WTC11 (cell line): ENCODE data around the gene CARMIL1. TPM values are rescaled to one million over a fixed set of nuclear protein-coding genes. Genes with fewer than 3 reads are reported as not detected.

ENCODE experiments used
- ATAC-seq: fragments of 200-7000 bp; cut with Tn5 transposase; 2 replicates; pipeline ENCODE4 v1.10.0; 2021; ENCODE audit warnings: mild to moderate bottlenecking, moderate library complexity
- CTCF ChIA-PET: fragments of 300-600 bp; sonication (Branson Sonifier 250); formaldehyde crosslinking; loops from one replicate; lab custom pipeline; 2021; ENCODE audit warnings: antibody characterized with exemption; lab: Charles Lee
- POLR2A ChIA-PET: fragments of 350-600 bp; sonication (Branson Sonifier 250); formaldehyde crosslinking; loops from one replicate; lab custom pipeline; 2021; ENCODE audit warnings: antibody characterized with exemption; lab: Charles Lee
- DNase-seq: peaks from one replicate; pipeline ENCODE4 v3.0.0; 2021; ENCODE audit warnings: low spot score
- H3K27ac Mint-ChIP-seq: 2 replicates; pipeline ENCODE4 v1.8.0; 2021; ENCODE audit warnings: mixed read lengths
- H3K27me3 Mint-ChIP-seq: 2 replicates; pipeline ENCODE4 v1.8.0; 2021; ENCODE audit warnings: low read depth, mild to moderate bottlenecking, moderate library complexity, mixed read lengths
- H3K36me3 Mint-ChIP-seq: 2 replicates; pipeline ENCODE4 v1.8.0; 2021; ENCODE audit warnings: mixed read lengths
- H3K4me1 Mint-ChIP-seq: 2 replicates; pipeline ENCODE4 v1.8.0; 2022; ENCODE audit warnings: mixed read lengths
- H3K4me3 Mint-ChIP-seq: 2 replicates; pipeline ENCODE4 v1.8.0; 2021; ENCODE audit warnings: mild to moderate bottlenecking, moderate library complexity, mixed read lengths
- H3K9me3 Mint-ChIP-seq: 2 replicates; pipeline ENCODE4 v1.8.0; 2021; ENCODE audit warnings: mixed read lengths
- ATF3 ChIP-seq: sonication (generic); formaldehyde crosslinking; conservative IDR thresholded peaks from 2 replicates; pipeline ENCODE4 v1.8.1; 2022; ENCODE audit warnings: mild to moderate bottlenecking, missing genetic modification reagents
- CREB1 ChIP-seq: sonication (generic); formaldehyde crosslinking; IDR thresholded peaks from 2 replicates; pipeline ENCODE4 v1.8.0; 2023; ENCODE audit warnings: mild to moderate bottlenecking, missing genetic modification reagents
- CREM ChIP-seq: sonication (generic); formaldehyde crosslinking; IDR thresholded peaks from 2 replicates; pipeline ENCODE4 v1.8.1; 2022; ENCODE audit warnings: mild to moderate bottlenecking, missing genetic modification reagents, moderate library complexity
- E2F5 ChIP-seq: sonication (generic); formaldehyde crosslinking; IDR thresholded peaks from 2 replicates; pipeline ENCODE4 v1.8.1; 2022; ENCODE audit warnings: mild to moderate bottlenecking, moderate library complexity, missing genetic modification reagents
- ERG ChIP-seq: fragments of 250-450 bp; sonication (Bioruptor Pico); IDR thresholded peaks from 2 replicates; pipeline ENCODE4 v1.8.0; 2021; ENCODE audit warnings: mild to moderate bottlenecking
- FOXK1 ChIP-seq: sonication (generic); formaldehyde crosslinking; IDR thresholded peaks from 2 replicates; pipeline ENCODE4 v1.8.0; 2022; ENCODE audit warnings: mild to moderate bottlenecking, moderate library complexity, missing genetic modification reagents
- FOXP1 ChIP-seq: sonication (generic); formaldehyde crosslinking; IDR thresholded peaks from 2 replicates; pipeline ENCODE4 v1.8.0; 2022; ENCODE audit warnings: missing genetic modification reagents, mild to moderate bottlenecking, moderate library complexity, borderline replicate concordance
- FOXP4 ChIP-seq: sonication (generic); formaldehyde crosslinking; IDR thresholded peaks from 2 replicates; pipeline ENCODE4 v1.8.0; 2022; ENCODE audit warnings: mild to moderate bottlenecking, missing genetic modification reagents
- GRHL2 ChIP-seq: fragments of 250-450 bp; sonication (Bioruptor Pico); IDR thresholded peaks from 2 replicates; pipeline ENCODE4 v1.8.0; 2022; ENCODE audit warnings: mild to moderate bottlenecking, moderate library complexity; ENCODE audit not compliant: insufficient replicate concordance, severe bottlenecking
- GTF2I ChIP-seq: fragments of 250-450 bp; sonication (Bioruptor Pico); conservative IDR thresholded peaks from 2 replicates; pipeline ENCODE4 v1.4.0; 2021; ENCODE audit warnings: mild to moderate bottlenecking
- MXD4 ChIP-seq: fragments of 250-450 bp; sonication (Bioruptor Pico); IDR thresholded peaks from 2 replicates; pipeline ENCODE4 v1.8.0; 2021; ENCODE audit warnings: mild to moderate bottlenecking, moderate library complexity, borderline replicate concordance
- OVOL2 ChIP-seq: fragments of 250-450 bp; sonication (Bioruptor Pico); IDR thresholded peaks from 2 replicates; pipeline ENCODE4 v1.9.0; 2021; ENCODE audit warnings: mild to moderate bottlenecking, borderline replicate concordance
- RELA ChIP-seq: sonication (generic); formaldehyde crosslinking; IDR thresholded peaks from 2 replicates; pipeline ENCODE4 v1.8.1; 2022; ENCODE audit warnings: missing genetic modification reagents, mild to moderate bottlenecking, borderline replicate concordance
- SMAD4 ChIP-seq: sonication (generic); formaldehyde crosslinking; IDR thresholded peaks from 2 replicates; pipeline ENCODE4 v1.8.0; 2022; ENCODE audit warnings: mild to moderate bottlenecking, missing genetic modification reagents
- ZBTB43 ChIP-seq: sonication (generic); formaldehyde crosslinking; IDR thresholded peaks from 2 replicates; pipeline ENCODE4 v1.8.1; 2023; ENCODE audit warnings: mild to moderate bottlenecking, missing genetic modification reagents
- ZNF219 ChIP-seq: sonication (generic); formaldehyde crosslinking; IDR thresholded peaks from 2 replicates; pipeline ENCODE4 v1.8.0; 2023; ENCODE audit warnings: missing genetic modification reagents, mild to moderate bottlenecking, borderline replicate concordance
- ZNF232 ChIP-seq: sonication (generic); formaldehyde crosslinking; IDR thresholded peaks from 2 replicates; pipeline ENCODE4 v1.8.0; 2022; ENCODE audit warnings: mild to moderate bottlenecking, missing genetic modification reagents
- ZNF263 ChIP-seq: sonication (generic); formaldehyde crosslinking; IDR thresholded peaks from 2 replicates; pipeline ENCODE4 v1.8.1; 2022; ENCODE audit warnings: low read depth, mild to moderate bottlenecking, moderate library complexity, missing genetic modification reagents
- total RNA-seq: library from RNA; stranded (reverse); gene quantifications from 3 replicates; pipeline ENCODE4 v1.2.3, GENCODE V29; 2021
- TF ChIP-seq, protein P1 (sequence below): sonication (generic); formaldehyde crosslinking; IDR thresholded peaks from 2 replicates; pipeline ENCODE4 v1.8.1; 2022; ENCODE audit warnings: low read depth, mild to moderate bottlenecking, moderate library complexity, missing genetic modification reagents, borderline replicate concordance

Gene CARMIL1
- total RNA-seq, 1 experiment from 2014 or later, result 36.2 TPM

DNA sequence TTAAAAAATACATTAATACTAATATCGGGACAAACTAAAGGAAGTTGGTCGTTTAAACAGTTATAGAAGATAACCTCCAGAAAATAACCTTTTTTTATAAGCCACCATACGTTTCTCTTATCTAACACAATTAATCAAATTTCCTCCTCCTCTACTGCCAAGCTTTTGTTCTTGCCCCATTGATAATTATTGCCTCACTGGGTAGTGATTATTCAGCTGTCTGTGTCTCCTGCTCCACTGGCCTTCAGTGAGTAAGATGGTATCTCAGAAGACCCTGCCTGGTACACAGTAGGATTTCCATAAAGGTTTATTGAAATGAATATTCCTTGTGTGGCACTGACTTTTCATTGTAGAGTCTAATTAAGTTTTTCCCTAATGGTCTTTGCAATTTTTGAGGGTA lies 207.4 kb downstream of the CARMIL1 start:
- H3K27me3 Mint-ChIP-seq, result no peaks in the 10 kb centered on the region
- DNase-seq (no peak), ATAC-seq (no peak)
- peaks cover 4% of the 10 kb centered on the region; the same call in 1 of the 2 replicates for H3K36me3 Mint-ChIP-seq
- TF ChIP-seq OVOL2 (CRISPR knock-in tag) (no peak), GTF2I (CRISPR knock-in tag) (no peak), FOXP4 (no peak), ZNF219 (no peak), E2F5 (CRISPR knock-in tag) (no peak), ZNF232 (CRISPR knock-in tag) (no peak), ATF3 (no peak), GRHL2 (no peak), SMAD4 (CRISPR knock-in tag) (no peak), FOXK1 (CRISPR knock-in tag) (no peak)
- TF ChIP-seq, protein P1, sequence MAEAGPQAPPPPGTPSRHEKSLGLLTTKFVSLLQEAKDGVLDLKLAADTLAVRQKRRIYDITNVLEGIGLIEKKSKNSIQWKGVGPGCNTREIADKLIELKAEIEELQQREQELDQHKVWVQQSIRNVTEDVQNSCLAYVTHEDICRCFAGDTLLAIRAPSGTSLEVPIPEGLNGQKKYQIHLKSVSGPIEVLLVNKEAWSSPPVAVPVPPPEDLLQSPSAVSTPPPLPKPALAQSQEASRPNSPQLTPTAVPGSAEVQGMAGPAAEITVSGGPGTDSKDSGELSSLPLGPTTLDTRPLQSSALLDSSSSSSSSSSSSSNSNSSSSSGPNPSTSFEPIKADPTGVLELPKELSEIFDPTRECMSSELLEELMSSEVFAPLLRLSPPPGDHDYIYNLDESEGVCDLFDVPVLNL, result no peak
- no peak overlapping the region for H3K4me3 Mint-ChIP-seq
- ChIA-PET CTCF (interaction anchor here (0.9 to 2.4 kb wide), 2 partner anchors 207 to 221 kb away, joined by 3 to 7 read pairs; partner anchors contain the start of gene CARMIL1), POLR2A (no interaction called here)
- H3K9me3 Mint-ChIP-seq, result no peaks in the 10 kb centered on the region
- H3K27ac Mint-ChIP-seq, result no peak overlapping the region
- peaks cover 22% of the 10 kb centered on the region for H3K4me1 Mint-ChIP-seq

DNA sequence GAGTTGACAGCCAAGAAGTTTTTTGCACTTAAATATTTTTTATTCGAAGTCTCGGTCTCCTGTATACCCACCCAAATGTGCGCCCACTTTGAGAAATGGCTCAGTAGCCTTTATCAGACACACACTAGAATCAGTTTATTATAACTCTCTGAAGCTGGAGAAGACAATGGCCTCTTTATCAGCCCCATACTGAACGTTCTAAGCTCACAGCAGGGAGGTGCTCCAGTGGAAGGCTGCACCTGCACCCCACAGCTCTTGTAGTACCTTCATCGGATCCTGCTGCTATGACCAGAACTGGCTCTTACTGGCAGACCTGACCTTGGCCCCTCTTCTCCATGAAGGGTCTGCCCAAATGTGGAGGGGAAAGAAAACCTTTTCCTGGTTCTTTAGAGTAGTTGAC lies 207.8 kb downstream of the CARMIL1 start:
- no peak overlapping the region for H3K4me3 Mint-ChIP-seq
- ChIA-PET CTCF (interaction anchor here (2.4 kb wide), 1 partner anchor 221 kb away, joined by 7 read pairs; no protein-coding TSS in a partner anchor), POLR2A (no interaction called here)
- no peaks in the 10 kb centered on the region for H3K27me3 Mint-ChIP-seq
- DNase-seq (no peak), ATAC-seq (no peak)
- no peak for TF ChIP-seq MXD4 (CRISPR knock-in tag)
- TF ChIP-seq ZNF263 (CRISPR knock-in tag), result no peak
- TF ChIP-seq CREB1, result no peak
- no peak for TF ChIP-seq ERG (CRISPR knock-in tag)
- TF ChIP-seq FOXP1, result no peak
- TF ChIP-seq, protein P1, result no peak
- TF ChIP-seq CREM (CRISPR knock-in tag), result no peak
- no peak for TF ChIP-seq ZBTB43
- no peak for TF ChIP-seq RELA (CRISPR knock-in tag)
- TF ChIP-seq GTF2I (CRISPR knock-in tag), result no peak
- H3K36me3 Mint-ChIP-seq, result peaks cover 4% of the 10 kb centered on the region; the same call in 1 of the 2 replicates
- H3K27ac Mint-ChIP-seq, result no peak overlapping the region
- peaks cover 19% of the 10 kb centered on the region for H3K4me1 Mint-ChIP-seq
- H3K9me3 Mint-ChIP-seq, result no peaks in the 10 kb centered on the region
